DND-41 (cell line): ENCODE measurements around the gene SHISA7.
"Not testable (repeated sequence)": the region's sequence is repeated elsewhere in the genome, so short reads cannot be mapped to it uniquely, and the experiment has no call there.

Source experiments
- ATAC-seq: fragments of 200-7000 bp; cut with Tn5 transposase; 3 replicates; pipeline ENCODE4 v1.9.1; 2021; ENCODE audit warnings: low read depth; ENCODE audit not compliant: insufficient read depth
- DNase-seq: peaks from one replicate; pipeline ENCODE4 v3.0.0-alpha.2; 2020
- H2AFZ ChIP-seq: 2 replicates; pipeline ENCODE4 v1.6.0; 2012; ENCODE audit warnings: low read depth, low read length
- H3K27ac ChIP-seq: 2 replicates; pipeline ENCODE4 v1.5.1; 2012; ENCODE audit warnings: low read length, inconsistent platforms
- H3K27me3 ChIP-seq: fragments of 200-600 bp; sonication (generic); 2 replicates; pipeline ENCODE4 v1.6.0; 2012; ENCODE audit warnings: low read length, mild to moderate bottlenecking, inconsistent platforms; ENCODE audit not compliant: insufficient read depth, poor library complexity
- H3K36me3 ChIP-seq: 2 replicates; pipeline ENCODE4 v1.5.1; 2012; ENCODE audit warnings: low read length, inconsistent platforms; ENCODE audit not compliant: insufficient read depth
- H3K4me1 ChIP-seq: 2 replicates; pipeline ENCODE4 v1.5.1; 2012; ENCODE audit warnings: mild to moderate bottlenecking, low read length; ENCODE audit not compliant: insufficient read depth
- H3K4me2 ChIP-seq: 2 replicates; pipeline ENCODE4 v1.6.0; 2012; ENCODE audit warnings: mild to moderate bottlenecking, moderate library complexity, low read length, inconsistent platforms; ENCODE audit not compliant: insufficient read depth
- H3K4me3 ChIP-seq, 2 experiments: fragments of 200-600 bp in 1 of 2; shearing (Covaris generic) in 1 of 2; 2 replicates each; pipeline ENCODE4 v1.5.1; 2012 to 2016; ENCODE audit warnings: inconsistent platforms in 2 of 2, low read length in 2 of 2, mild to moderate bottlenecking in 2 of 2, low read depth in 1 of 2, moderate library complexity in 1 of 2
- H3K79me2 ChIP-seq: 2 replicates; pipeline ENCODE4 v1.6.0; 2012; ENCODE audit warnings: low read length, inconsistent platforms; ENCODE audit not compliant: insufficient read depth
- H3K9ac ChIP-seq: 2 replicates; pipeline ENCODE4 v1.6.0; 2012; ENCODE audit warnings: low read depth, mild to moderate bottlenecking, inconsistent platforms, low read length, moderate library complexity
- H3K9me3 ChIP-seq: 2 replicates; pipeline ENCODE4 v1.5.1; 2012; ENCODE audit warnings: low read length, moderate library complexity, mild to moderate bottlenecking, inconsistent platforms; ENCODE audit not compliant: insufficient read depth, severe bottlenecking
- H4K20me1 ChIP-seq: 2 replicates; pipeline ENCODE4 v1.6.0; 2012; ENCODE audit warnings: low read length; ENCODE audit not compliant: insufficient read depth
- CTCF ChIP-seq: IDR thresholded peaks from 2 replicates; pipeline ENCODE4 v1.5.1; 2012; ENCODE audit warnings: borderline replicate concordance, low read length, moderate library complexity, mild to moderate bottlenecking; ENCODE audit not compliant: poor library complexity, severe bottlenecking; ENCODE audit errors: extremely low read depth
- EZH2 ChIP-seq: IDR thresholded peaks from 3 replicates; pipeline ENCODE4 v1.6.1; 2012; ENCODE audit warnings: borderline replicate concordance, low read depth, mild to moderate bottlenecking, moderate library complexity, low read length, inconsistent platforms; ENCODE audit not compliant: severe bottlenecking

SHISA7 gene

GRCh38 chr19:55419103-55419502 lies 24.0 kb downstream of the SHISA7 start:
- Histone ChIP-seq H3K27ac (no peak overlapping the region), H3K27me3 (no peaks in the 10 kb centered on the region), H3K4me2 (no peak overlapping the region), H3K4me3 (no peak overlapping the region), H3K79me2 (no peaks in the 10 kb centered on the region), H3K9ac (no peak overlapping the region), H3K4me1 (peaks cover 29% of the 10 kb centered on the region), H4K20me1 (no peaks in the 10 kb centered on the region), H2AFZ (no peak overlapping the region), H3K36me3 (no peaks in the 10 kb centered on the region), H3K9me3 (no peaks in the 10 kb centered on the region)
- DNase-seq (no peak), ATAC-seq (no peak)
- TF ChIP-seq EZH2 (no peak), CTCF (no peak)

GRCh38 chr19:55418185-55418584 lies 24.9 kb downstream of the SHISA7 start:
- Histone ChIP-seq H2AFZ (no peak overlapping the region; the same call in 1 of the 2 replicates), H3K9ac (no peak overlapping the region), H3K4me1 (peaks cover 29% of the 10 kb centered on the region)

GRCh38 chr19:55410168-55410567 lies 32.9 kb downstream of the SHISA7 start:
- Histone ChIP-seq H3K4me1 (peaks cover 24% of the 10 kb centered on the region), H3K27me3 (no peaks in the 10 kb centered on the region), H3K79me2 (peaks cover 23% of the 10 kb centered on the region), H3K9ac (no peak overlapping the region), H3K27ac (no peak overlapping the region), H3K4me3 (no peak overlapping the region), H3K4me2 (no peak overlapping the region), H3K9me3 (peaks cover 15% of the 10 kb centered on the region), H4K20me1 (peaks cover 20% of the 10 kb centered on the region), H3K36me3 (peaks cover 22% of the 10 kb centered on the region), H2AFZ (no peak overlapping the region)
- TF ChIP-seq CTCF (no peak), EZH2 (no peak)
- DNase-seq (no peak), ATAC-seq (no peak)

More at GRCh38 chr19:55418185-55418584, 24.9 kb downstream of the SHISA7 start:
- Histone ChIP-seq H3K36me3 (no peaks in the 10 kb centered on the region), H3K27ac (no peak overlapping the region), H3K79me2 (no peaks in the 10 kb centered on the region), H3K27me3 (no peaks in the 10 kb centered on the region), H4K20me1 (no peaks in the 10 kb centered on the region), H3K9me3 (no peaks in the 10 kb centered on the region), H3K4me2 (no peak overlapping the region), H3K4me3 (no peak overlapping the region)
- DNase-seq = peak; percentile 69
- TF ChIP-seq EZH2 (no peak), CTCF (peak; percentile 76)
- peak; percentile 50 for ATAC-seq

- DNase-seq, H3K27me3 ChIP-seq, H3K4me3 ChIP-seq, H3K9ac ChIP-seq, ATAC-seq, H3K4me2 ChIP-seq: not testable (repeated sequence)
- peaks cover 27% of the 10 kb centered on the region for H4K20me1 ChIP-seq
- 0 out of 2 replicates have a peak overlapping the region, but pooled peaks have one; percentile 91 for H2AFZ ChIP-seq
- peaks cover 31% of the 10 kb centered on the region for H3K4me1 ChIP-seq
- H3K36me3 ChIP-seq = peaks cover 31% of the 10 kb centered on the region
- H3K79me2 ChIP-seq = peaks cover 32% of the 10 kb centered on the region
- H3K27ac ChIP-seq = peak overlapping the region; percentile 99; the same call in 1 of the 2 replicates
- peaks cover 15% of the 10 kb centered on the region for H3K9me3 ChIP-seq
Observed at GRCh38 chr19:55409179-55409578, 33.9 kb downstream of the SHISA7 start.
